DND-41 (cell line): ENCODE data around the gene RTN4RL1.

Experiments
- ATAC-seq: fragments of 200-7000 bp; cut with Tn5 transposase; 3 replicates; pipeline ENCODE4 v1.9.1; 2021; ENCODE audit warnings: low read depth; ENCODE audit not compliant: insufficient read depth
- DNase-seq: peaks from one replicate; pipeline ENCODE4 v3.0.0-alpha.2; 2020
- H2AFZ ChIP-seq: 2 replicates; pipeline ENCODE4 v1.6.0; 2012; ENCODE audit warnings: low read depth, low read length
- H3K27ac ChIP-seq: 2 replicates; pipeline ENCODE4 v1.5.1; 2012; ENCODE audit warnings: low read length, inconsistent platforms
- H3K27me3 ChIP-seq: fragments of 200-600 bp; sonication (generic); 2 replicates; pipeline ENCODE4 v1.6.0; 2012; ENCODE audit warnings: low read length, mild to moderate bottlenecking, inconsistent platforms; ENCODE audit not compliant: insufficient read depth, poor library complexity
- H3K36me3 ChIP-seq: 2 replicates; pipeline ENCODE4 v1.5.1; 2012; ENCODE audit warnings: low read length, inconsistent platforms; ENCODE audit not compliant: insufficient read depth
- H3K4me1 ChIP-seq: 2 replicates; pipeline ENCODE4 v1.5.1; 2012; ENCODE audit warnings: mild to moderate bottlenecking, low read length; ENCODE audit not compliant: insufficient read depth
- H3K4me2 ChIP-seq: 2 replicates; pipeline ENCODE4 v1.6.0; 2012; ENCODE audit warnings: mild to moderate bottlenecking, moderate library complexity, low read length, inconsistent platforms; ENCODE audit not compliant: insufficient read depth
- H3K4me3 ChIP-seq, 2 experiments: fragments of 200-600 bp in 1 of 2; shearing (Covaris generic) in 1 of 2; 2 replicates each; pipeline ENCODE4 v1.5.1; 2012 to 2016; ENCODE audit warnings: inconsistent platforms in 2 of 2, low read length in 2 of 2, mild to moderate bottlenecking in 2 of 2, low read depth in 1 of 2, moderate library complexity in 1 of 2
- H3K79me2 ChIP-seq: 2 replicates; pipeline ENCODE4 v1.6.0; 2012; ENCODE audit warnings: low read length, inconsistent platforms; ENCODE audit not compliant: insufficient read depth
- H3K9ac ChIP-seq: 2 replicates; pipeline ENCODE4 v1.6.0; 2012; ENCODE audit warnings: low read depth, mild to moderate bottlenecking, inconsistent platforms, low read length, moderate library complexity
- H3K9me3 ChIP-seq: 2 replicates; pipeline ENCODE4 v1.5.1; 2012; ENCODE audit warnings: low read length, moderate library complexity, mild to moderate bottlenecking, inconsistent platforms; ENCODE audit not compliant: insufficient read depth, severe bottlenecking
- H4K20me1 ChIP-seq: 2 replicates; pipeline ENCODE4 v1.6.0; 2012; ENCODE audit warnings: low read length; ENCODE audit not compliant: insufficient read depth
- CTCF ChIP-seq: IDR thresholded peaks from 2 replicates; pipeline ENCODE4 v1.5.1; 2012; ENCODE audit warnings: borderline replicate concordance, low read length, moderate library complexity, mild to moderate bottlenecking; ENCODE audit not compliant: poor library complexity, severe bottlenecking; ENCODE audit errors: extremely low read depth
- EZH2 ChIP-seq: IDR thresholded peaks from 3 replicates; pipeline ENCODE4 v1.6.1; 2012; ENCODE audit warnings: borderline replicate concordance, low read depth, mild to moderate bottlenecking, moderate library complexity, low read length, inconsistent platforms; ENCODE audit not compliant: severe bottlenecking

Gene RTN4RL1

GRCh38 chr17:1943436-1943831 is 81.7 kb downstream of the RTN4RL1 start:
- H3K9me3 ChIP-seq, result no peaks in the 10 kb centered on the region
- H3K4me1 ChIP-seq, result no peaks in the 10 kb centered on the region
- TF ChIP-seq EZH2 (no peak), CTCF (no peak)
- H3K9ac ChIP-seq, result no peak overlapping the region
- no peak overlapping the region for H3K4me3 ChIP-seq
- DNase-seq (no peak), ATAC-seq (no peak)
- no peaks in the 10 kb centered on the region for H3K27me3 ChIP-seq
- no peak overlapping the region for H2AFZ ChIP-seq
- no peaks in the 10 kb centered on the region for H3K79me2 ChIP-seq
- no peak overlapping the region for H3K4me2 ChIP-seq
- no peaks in the 10 kb centered on the region for H3K36me3 ChIP-seq
- no peak overlapping the region for H3K27ac ChIP-seq
- no peaks in the 10 kb centered on the region; the same call in none of the 2 replicates for H4K20me1 ChIP-seq

GRCh38 chr17:1942666-1943435 is 82.3 kb downstream of the RTN4RL1 start:
- H4K20me1 ChIP-seq, result no peaks in the 10 kb centered on the region; the same call in none of the 2 replicates
- no peak for ATAC-seq

GRCh38 chr17:1942066-1942365 is 83.1 kb downstream of the RTN4RL1 start:
- H3K4me3 ChIP-seq, result no peak overlapping the region
- no peak overlapping the region for H3K27ac ChIP-seq
- no peak overlapping the region for H3K9ac ChIP-seq
- DNase-seq (no peak), ATAC-seq (no peak)
- TF ChIP-seq EZH2 (no peak), CTCF (no peak)
- H3K9me3 ChIP-seq, result no peaks in the 10 kb centered on the region
- H3K79me2 ChIP-seq, result no peaks in the 10 kb centered on the region
- no peaks in the 10 kb centered on the region for H3K36me3 ChIP-seq
- no peaks in the 10 kb centered on the region for H3K4me1 ChIP-seq
- no peaks in the 10 kb centered on the region; the same call in none of the 2 replicates for H4K20me1 ChIP-seq
- no peaks in the 10 kb centered on the region for H3K27me3 ChIP-seq
- no peak overlapping the region for H2AFZ ChIP-seq
- H3K4me2 ChIP-seq, result no peak overlapping the region

More at GRCh38 chr17:1942666-1943435, 82.3 kb downstream of the RTN4RL1 start:
- Histone ChIP-seq H3K9me3 (no peaks in the 10 kb centered on the region), H3K79me2 (no peaks in the 10 kb centered on the region), H3K36me3 (no peaks in the 10 kb centered on the region), H3K27me3 (no peaks in the 10 kb centered on the region), H3K9ac (no peak overlapping the region), H3K27ac (no peak overlapping the region), H3K4me2 (no peak overlapping the region), H3K4me3 (no peak overlapping the region), H3K4me1 (no peaks in the 10 kb centered on the region), H2AFZ (no peak overlapping the region)
- no peak for TF ChIP-seq EZH2
- TF ChIP-seq CTCF, result no peak
- DNase-seq, result no peak
